T-cell (primary cell): ENCODE results near the gene UFL1. TPM values are rescaled to one million over a fixed set of nuclear protein-coding genes. Genes with fewer than 3 reads are reported as not detected.
"Not testable (repeated sequence)": the region's sequence is repeated elsewhere in the genome, so short reads cannot be mapped to it uniquely, and the experiment has no call there.

ENCODE experiments used
- ATAC-seq, 4 experiments: fragments of 200-7000 bp in 3 of 4; fragments of 150-1000 bp in 1 of 4; cut with Tn5 transposase; replicated peaks in 1 of 4; 1 replicate in 3 of 4; 2 replicates in 1 of 4; pipeline ENCODE4 v1.10.0; 2021; ENCODE audit warnings: moderate library complexity in 3 of 4, mild to moderate bottlenecking in 2 of 4, moderate number of reproducible peaks in 1 of 4
- CTCF ChIA-PET, 2 donors: fragments of 300-600 bp; sonication (Branson Sonifier 250); formaldehyde crosslinking; loops; one replicate each; lab custom pipeline; 2022; ENCODE audit warnings: antibody characterized with exemption in 2 of 2; lab: Charles Lee
- POLR2A ChIA-PET, 2 donors: fragments of 300-600 bp; sonication (Branson Sonifier 250); formaldehyde crosslinking; loops; one replicate each; lab custom pipeline; 2022; ENCODE audit warnings: antibody characterized with exemption in 2 of 2; lab: Charles Lee
- DNase-seq, 35 experiments: peaks; one replicate each; pipeline versions ENCODE4 v3.0.0 to v3.0.0-alpha.2; 2013 to 2023
- H3K27ac ChIP-seq: one replicate; pipeline ENCODE4 v1.5.1; 2013; ENCODE audit warnings: low read length
- H3K27me3 ChIP-seq, 2 experiments: replicated peaks in 1 of 2; 1 replicate in 1 of 2; 2 replicates in 1 of 2; pipeline versions ENCODE4 v1.6.1 to v1.7.0; 2013; ENCODE audit warnings: low read length in 1 of 2, mixed read lengths in 1 of 2; ENCODE audit not compliant: control insufficient read depth in 2 of 2, insufficient read depth in 2 of 2; ENCODE audit errors: extremely low read depth in 1 of 2
- H3K36me3 ChIP-seq, 2 donors: 1 replicate in 1 of 2; 2 replicates in 1 of 2; pipeline versions ENCODE4 v1.6.1 to v1.7.0; 2013; ENCODE audit warnings: low read length in 1 of 2; ENCODE audit not compliant: control insufficient read depth in 2 of 2, insufficient read depth in 1 of 2; ENCODE audit errors: extremely low read depth in 1 of 2
- H3K4me1 ChIP-seq, 2 experiments: 1 replicate in 1 of 2; 2 replicates in 1 of 2; pipeline versions ENCODE4 v1.6.1 to v1.7.0; 2013; ENCODE audit warnings: low read length in 2 of 2, mixed read lengths in 1 of 2; ENCODE audit not compliant: insufficient read depth in 2 of 2, control insufficient read depth in 1 of 2; ENCODE audit errors: extremely low read depth in 1 of 2
- H3K4me3 ChIP-seq, 2 donors: 1 replicate in 1 of 2; 2 replicates in 1 of 2; pipeline versions ENCODE4 v1.5.1 to v1.7.0; 2013; ENCODE audit warnings: mild to moderate bottlenecking in 2 of 2, low read length in 1 of 2, moderate library complexity in 1 of 2; ENCODE audit not compliant: control insufficient read depth in 1 of 2; ENCODE audit errors: extremely low read depth in 1 of 2
- H3K9me3 ChIP-seq: 2 replicates; pipeline ENCODE4 v1.7.0; 2013
- H3K27ac Mint-ChIP-seq, 2 donors: one replicate each; pipeline ENCODE4 v1.8.0; 2020 to 2021; ENCODE audit warnings: mild to moderate bottlenecking in 2 of 2, mixed read lengths in 2 of 2
- H3K27me3 Mint-ChIP-seq, 2 donors: one replicate each; pipeline ENCODE4 v1.8.0; 2021 to 2022; ENCODE audit warnings: mixed read lengths in 2 of 2
- H3K36me3 Mint-ChIP-seq: one replicate; pipeline ENCODE4 v1.8.0; 2021; ENCODE audit warnings: mixed read lengths
- H3K4me1 Mint-ChIP-seq, 3 donors: one replicate each; pipeline ENCODE4 v1.8.0; 2020 to 2022; ENCODE audit warnings: mixed read lengths in 3 of 3, mild to moderate bottlenecking in 1 of 3
- H3K4me3 Mint-ChIP-seq, 3 donors: one replicate each; pipeline ENCODE4 v1.8.0; 2020 to 2022; ENCODE audit warnings: mild to moderate bottlenecking in 3 of 3, mixed read lengths in 3 of 3, moderate library complexity in 3 of 3
- H3K9me3 Mint-ChIP-seq, 3 donors: one replicate each; pipeline ENCODE4 v1.8.0; 2020 to 2022; ENCODE audit warnings: mixed read lengths in 3 of 3
- WGBS: methylation state at CpG from one replicate; pipeline ENCODE4 v1.1.5; 2013; ENCODE audit warnings: missing lambda C conversion rate; ENCODE audit not compliant: insufficient coverage; 5-methylcytosine and 5-hydroxymethylcytosine counted together
- total RNA-seq, 35 experiments: library from RNA in 6 of 35; stranded (reverse) in 6 of 35; fragments of 120-200 nt in 1 of 35; gene quantifications; one replicate each; pipeline versions ENCODE4 v1.2.1 to v1.2.4 and lab custom pipeline; 2013 to 2026

The UFL1 gene
- total RNA-seq (10 to 100 TPM; 19.3 to 29.4 (median 27.7) TPM), total RNA-seq (lab: John Stamatoyannopoulos, UW) (27.1 to 126 (median 63.2) reads per million in 29 experiments)
- 28.3 TPM for total RNA-seq (2013)

GRCh38 chr6:96521644-96522464 lies at the start of gene UFL1:
Gene UFL1 (plus strand): TSS chr6:96521806. CDS start chr6:96521874, 68 bp downstream.
- Histone ChIP-seq H3K36me3 (peaks cover 0 to 18% of the 10 kb centered on the region in 2 donors), H3K9me3 (no peaks in the 10 kb centered on the region), H3K4me3 (peak within 1 kb of the TSS; percentile 86 to 89), H3K27ac (peak within 1 kb of the TSS; percentile 98), H3K27me3 (no peaks in the 10 kb centered on the region), H3K4me1 (peaks cover 6 to 23% of the 10 kb centered on the region in 2 experiments)
- DNase-seq (peak; percentile 87 to 97 (median 94)), ATAC-seq (peak; percentile 93 to 97 (median 95))
- CTCF ChIA-PET, result interaction anchor here (1.0 to 3.3 kb wide), 4 partner anchors 22 to 54 kb away, joined by 3 to 22 read pairs (median 4); no protein-coding TSS in a partner anchor
- H3K4me3 Mint-ChIP-seq, result peak within 1 kb of the TSS; percentile 100
- peaks cover 9% of the 10 kb centered on the region for H3K36me3 Mint-ChIP-seq
- POLR2A ChIA-PET, result interaction anchor here (0.6 to 1.5 kb wide), 9 partner anchors 13 to 946 kb away, joined by 3 to 7 read pairs (median 3); partner anchors contain the start of genes KLHL32 (in 1 of the 2) and MANEA (in 1 of the 2)
- H3K27me3 Mint-ChIP-seq, result no peaks in the 10 kb centered on the region
- H3K9me3 Mint-ChIP-seq, result no peaks in the 10 kb centered on the region
- WGBS, result under 1% methylated on average over 55 of the region's 63 CpGs
- H3K27ac Mint-ChIP-seq, result peak within 1 kb of the TSS; percentile 100
- peaks cover 28 to 44% (median 41%) of the 10 kb centered on the region in 3 donors for H3K4me1 Mint-ChIP-seq

GRCh38 chr6:96472291-96472690 lies 49.3 kb upstream of the UFL1 start:
- DNase-seq, CTCF ChIA-PET, H3K27ac ChIP-seq, POLR2A ChIA-PET, H3K27ac Mint-ChIP-seq, H3K27me3 ChIP-seq, H3K4me1 Mint-ChIP-seq, H3K4me1 ChIP-seq, H3K4me3 ChIP-seq, ATAC-seq, H3K4me3 Mint-ChIP-seq, H3K36me3 ChIP-seq, H3K36me3 Mint-ChIP-seq, H3K9me3 ChIP-seq, H3K27me3 Mint-ChIP-seq: not testable (repeated sequence)
- 40% methylated on average over 1 of the region's 2 CpGs for WGBS
- peaks cover 16 to 32% (median 19%) of the 10 kb centered on the region in 3 donors for H3K9me3 Mint-ChIP-seq

GRCh38 chr6:96478695-96479094 lies 42.9 kb upstream of the UFL1 start:
- H3K27ac ChIP-seq, result no peak overlapping the region
- H3K27me3 ChIP-seq, result no peaks in the 10 kb centered on the region
- no peaks in the 10 kb centered on the region for H3K36me3 ChIP-seq
- ChIA-PET POLR2A (no interaction called here), CTCF (no interaction called here)
- ATAC-seq, result no peak
- Mint-ChIP-seq H3K36me3 (no peaks in the 10 kb centered on the region), H3K9me3 (peaks cover 21 to 53% (median 24%) of the 10 kb centered on the region in 3 donors), H3K27ac (no peak overlapping the region), H3K27me3 (peaks cover 2 to 4% of the 10 kb centered on the region in 2 donors), H3K4me3 (no peak overlapping the region), H3K4me1 (no peaks in the 10 kb centered on the region)
- H3K4me3 ChIP-seq, result no peak overlapping the region
- no peak for DNase-seq
- 71% methylated on average over 3 of the region's 5 CpGs for WGBS
- H3K9me3 ChIP-seq, result no peaks in the 10 kb centered on the region
- H3K4me1 ChIP-seq, result no peaks in the 10 kb centered on the region

GRCh38 chr6:96491926-96492325 lies 29.7 kb upstream of the UFL1 start:
- CTCF ChIA-PET, result no interaction called here
- H3K27me3 Mint-ChIP-seq, result peaks cover 0 to 4% of the 10 kb centered on the region in 2 donors
- H3K9me3 Mint-ChIP-seq, result peaks cover 26 to 41% (median 40%) of the 10 kb centered on the region in 3 donors
- peaks cover 0 to 5% (median 1%) of the 10 kb centered on the region in 3 donors for H3K4me1 Mint-ChIP-seq
- WGBS, result no CpG with 5 or more reads among the region's 2 CpGs
- no peaks in the 10 kb centered on the region for H3K36me3 ChIP-seq
- H3K4me3 Mint-ChIP-seq, result no peak overlapping the region
- peaks cover 12% of the 10 kb centered on the region for H3K36me3 Mint-ChIP-seq
- H3K4me1 ChIP-seq, result no peaks in the 10 kb centered on the region
- no peak for ATAC-seq
- no peak overlapping the region for H3K27ac ChIP-seq
- H3K27ac Mint-ChIP-seq, result no peak overlapping the region
- no peak overlapping the region for H3K4me3 ChIP-seq
- DNase-seq, result no peak
- peaks cover 3% of the 10 kb centered on the region for H3K9me3 ChIP-seq
- POLR2A ChIA-PET, result no interaction called here
- H3K27me3 ChIP-seq, result no peaks in the 10 kb centered on the region

GRCh38 chr6:96499781-96500180 lies 21.8 kb upstream of the UFL1 start:
- ChIA-PET CTCF (interaction anchor here (0.9 to 1.6 kb wide), 7 partner anchors 16 to 45 kb away, joined by 3 to 22 read pairs (median 4); partner anchors contain the start of gene UFL1 (in 1 of the 2)), POLR2A (interaction anchor here (0.6 to 1.1 kb wide), 3 partner anchors 22 to 422 kb away, joined by 3 to 7 read pairs (median 4); partner anchors contain the start of gene UFL1 (in 1 of the 2))
- no peaks in the 10 kb centered on the region for H3K27me3 ChIP-seq
- H3K4me1 Mint-ChIP-seq, result peaks cover 40 to 46% (median 42%) of the 10 kb centered on the region in 3 donors
- peak overlapping the region in 1 of 2 donors; percentile 33 for H3K4me3 ChIP-seq
- H3K36me3 Mint-ChIP-seq, result peaks cover 22% of the 10 kb centered on the region
- no peaks in the 10 kb centered on the region for H3K9me3 ChIP-seq
- peaks cover 6 to 30% (median 16%) of the 10 kb centered on the region in 3 donors for H3K9me3 Mint-ChIP-seq
- DNase-seq (peak; percentile 45 to 82 (median 64)), ATAC-seq (peak; percentile 97 to 100 (median 99))
- WGBS, result 16% methylated on average over 4 of the region's 5 CpGs
- H3K27ac ChIP-seq, result peak overlapping the region; percentile 1
- peaks cover 3 to 12% of the 10 kb centered on the region in 2 experiments for H3K4me1 ChIP-seq
- H3K4me3 Mint-ChIP-seq, result peak overlapping the region in 2 of 3 donors; percentile 34 to 54
- H3K27me3 Mint-ChIP-seq, result no peaks in the 10 kb centered on the region
- no peaks in the 10 kb centered on the region for H3K36me3 ChIP-seq
- H3K27ac Mint-ChIP-seq, result peak overlapping the region; percentile 90

- ChIA-PET CTCF (no interaction called here), POLR2A (no interaction called here)
- WGBS, result 100% methylated on average over 1 of the region's 1 CpG
- Mint-ChIP-seq H3K4me3 (no peak overlapping the region), H3K9me3 (peaks cover 6 to 22% (median 8%) of the 10 kb centered on the region in 3 donors), H3K4me1 (peaks cover 29 to 33% (median 31%) of the 10 kb centered on the region in 3 donors), H3K27ac (no peak overlapping the region), H3K27me3 (no peaks in the 10 kb centered on the region), H3K36me3 (peaks cover 30% of the 10 kb centered on the region)
- Histone ChIP-seq H3K9me3 (no peaks in the 10 kb centered on the region), H3K4me3 (no peak overlapping the region), H3K36me3 (no peaks in the 10 kb centered on the region), H3K27ac (no peak overlapping the region), H3K27me3 (no peaks in the 10 kb centered on the region), H3K4me1 (peaks cover 3 to 12% of the 10 kb centered on the region in 2 experiments)
- no peak for DNase-seq
- ATAC-seq, result no peak
These were observed 18.7 kb upstream of the UFL1 start for GRCh38 chr6:96502915-96503314.
